Trophoblast cell (in vitro differentiated cells and primary cell): ENCODE data around the gene NECTIN2.

Experiments used
- DNase-seq, 2 donors: peaks; one replicate each; pipeline ENCODE4 v3.0.0-alpha.2; 2016
- H2AFZ ChIP-seq: 2 replicates; pipeline ENCODE4 v1.6.1; 2013; ENCODE audit warnings: low read length, moderate library complexity, mild to moderate bottlenecking; ENCODE audit not compliant: insufficient read depth, poor library complexity
- H2AK5ac ChIP-seq: 2 replicates; pipeline ENCODE4 v1.6.1; 2013; ENCODE audit warnings: mild to moderate bottlenecking, low read length
- H2BK120ac ChIP-seq: 2 replicates; pipeline ENCODE4 v1.6.1; 2013; ENCODE audit warnings: low read length, mild to moderate bottlenecking, moderate library complexity; ENCODE audit not compliant: insufficient read depth, poor library complexity
- H2BK12ac ChIP-seq: 2 replicates; pipeline ENCODE4 v1.6.1; 2013; ENCODE audit warnings: mild to moderate bottlenecking, low read length, moderate library complexity
- H2BK5ac ChIP-seq: 2 replicates; pipeline ENCODE4 v1.6.1; 2013; ENCODE audit warnings: low read length, low read depth, moderate library complexity, mild to moderate bottlenecking; ENCODE audit not compliant: poor library complexity
- H3K14ac ChIP-seq: 2 replicates; pipeline ENCODE4 v1.6.1; 2013; ENCODE audit warnings: mild to moderate bottlenecking, low read length
- H3K18ac ChIP-seq: 2 replicates; pipeline ENCODE4 v1.6.1; 2013; ENCODE audit warnings: mild to moderate bottlenecking, low read length
- H3K23ac ChIP-seq: 2 replicates; pipeline ENCODE4 v1.6.1; 2013; ENCODE audit warnings: low read length
- H3K27ac ChIP-seq: 2 replicates; pipeline ENCODE4 v1.5.1; 2013; ENCODE audit warnings: low read depth, mild to moderate bottlenecking, inconsistent platforms, low read length, moderate library complexity
- H3K27me3 ChIP-seq: 2 replicates; pipeline ENCODE4 v1.6.1; 2013; ENCODE audit warnings: inconsistent platforms, mild to moderate bottlenecking, low read length, moderate library complexity; ENCODE audit not compliant: insufficient read depth
- H3K36me3 ChIP-seq, 2 experiments: 1 replicate in 1 of 2; 2 replicates in 1 of 2; pipeline ENCODE4 v1.6.1; 2013; ENCODE audit warnings: low read length in 2 of 2, mild to moderate bottlenecking in 2 of 2, moderate library complexity in 1 of 2; ENCODE audit not compliant: insufficient read depth in 2 of 2, control insufficient read depth in 1 of 2
- H3K4ac ChIP-seq: 2 replicates; pipeline ENCODE4 v1.6.1; 2013; ENCODE audit warnings: low read depth, mild to moderate bottlenecking, low read length, moderate library complexity
- H3K4me1 ChIP-seq, 2 experiments: 1 replicate in 1 of 2; 2 replicates in 1 of 2; pipeline ENCODE4 v1.6.1; 2013; ENCODE audit warnings: low read length in 2 of 2, mild to moderate bottlenecking in 2 of 2, moderate library complexity in 1 of 2; ENCODE audit not compliant: insufficient read depth in 2 of 2, control insufficient read depth in 1 of 2
- H3K4me2 ChIP-seq: 2 replicates; pipeline ENCODE4 v1.6.1; 2013; ENCODE audit warnings: inconsistent platforms, mild to moderate bottlenecking, low read length, moderate library complexity
- H3K4me3 ChIP-seq: 2 replicates; pipeline ENCODE4 v1.5.1; 2013; ENCODE audit warnings: mild to moderate bottlenecking, low read depth, low read length, inconsistent platforms
- H3K79me1 ChIP-seq: one replicate; pipeline ENCODE4 v1.6.1; 2013; ENCODE audit warnings: low read length
- H3K79me2 ChIP-seq: 2 replicates; pipeline ENCODE4 v1.6.1; 2013; ENCODE audit warnings: low read length, mild to moderate bottlenecking; ENCODE audit not compliant: control insufficient read depth, insufficient read depth, poor library complexity
- H3K9ac ChIP-seq: 2 replicates; pipeline ENCODE4 v1.6.1; 2013; ENCODE audit warnings: mild to moderate bottlenecking, low read length
- H3K9me3 ChIP-seq: 2 replicates; pipeline ENCODE4 v1.6.1; 2013; ENCODE audit warnings: low read depth, mild to moderate bottlenecking, control low read depth, inconsistent platforms, low read length; ENCODE audit not compliant: insufficient read depth
- H4K12ac ChIP-seq: 2 replicates; pipeline ENCODE4 v1.6.1; 2013; ENCODE audit warnings: low read depth, mild to moderate bottlenecking, low read length, moderate library complexity
- H4K8ac ChIP-seq: 2 replicates; pipeline ENCODE4 v1.6.1; 2013; ENCODE audit warnings: low read depth, mild to moderate bottlenecking, low read length, moderate library complexity
- H4K91ac ChIP-seq: one replicate; pipeline ENCODE4 v1.6.1; 2013; ENCODE audit warnings: low read depth, mild to moderate bottlenecking, low read length, moderate library complexity
- WGBS: extraction: QIAGEN DNeasy Blood & Tissue Kit; methylation state at CpG from one replicate; pipeline ENCODE4 v1.1.7; 2013; ENCODE audit warnings: missing lambda C conversion rate; ENCODE audit not compliant: insufficient read length, insufficient coverage; ENCODE audit errors: extremely low coverage; 5-methylcytosine and 5-hydroxymethylcytosine counted together

The NECTIN2 gene

DNA sequence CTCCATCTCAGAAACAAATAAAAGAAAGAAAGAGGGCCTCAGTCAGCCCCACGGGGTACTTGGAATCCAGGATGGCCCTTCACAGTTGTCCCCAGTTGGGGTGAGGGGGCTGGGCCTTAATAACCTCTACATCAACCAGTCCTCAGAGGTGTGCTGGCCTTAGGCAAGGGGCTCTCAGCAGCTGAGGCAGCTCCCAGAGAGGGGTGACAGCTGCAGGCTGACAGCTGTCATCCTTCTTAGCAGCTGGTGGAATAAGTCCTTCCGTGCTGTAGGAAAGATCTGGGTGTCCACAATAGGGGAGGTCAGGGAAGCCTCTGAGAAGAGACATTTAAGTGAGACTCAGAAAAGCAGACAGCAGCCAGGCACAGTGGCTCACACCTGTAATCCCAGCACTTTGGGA is 29.8 kb upstream of the NECTIN2 start:
- no peak overlapping the region for H4K12ac ChIP-seq

DNA sequence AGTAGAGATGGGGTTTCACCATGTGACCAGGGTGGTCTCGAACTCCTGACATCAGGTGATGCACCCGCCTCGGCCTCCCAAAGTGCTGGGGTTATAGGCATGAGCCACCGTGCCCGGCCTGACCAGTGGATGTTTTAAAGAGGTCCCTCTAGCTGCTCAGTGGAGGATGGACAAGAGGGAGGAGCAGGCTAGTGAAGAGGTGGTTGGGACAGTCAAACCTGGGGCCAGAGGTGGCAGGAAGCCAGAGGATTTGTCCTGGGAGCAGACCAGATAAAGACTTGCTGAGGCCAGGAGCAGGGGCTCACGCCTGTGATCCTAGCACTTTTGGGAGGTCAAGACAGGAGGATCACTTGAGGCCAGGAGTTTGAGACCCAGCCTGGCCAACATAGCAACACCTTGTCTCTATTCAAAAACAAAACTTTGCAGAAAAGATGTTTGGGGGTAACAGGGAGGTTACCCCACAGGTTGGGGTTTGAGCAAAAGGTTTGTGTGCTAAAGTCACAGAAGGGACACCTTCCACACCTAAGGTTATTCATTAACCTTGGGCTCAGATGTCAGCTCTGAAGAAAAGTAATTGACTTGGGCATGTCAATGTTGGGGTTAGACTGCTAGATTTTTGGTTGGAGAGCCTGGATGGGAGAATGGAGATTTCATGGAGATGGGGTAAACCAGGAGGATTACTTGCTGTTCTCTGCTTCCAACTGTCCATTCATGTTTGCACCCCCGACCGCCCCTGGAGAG is 28.2 kb upstream of the NECTIN2 start:
- no peak overlapping the region for H3K14ac ChIP-seq

More for the DNA sequence above, 29.8 kb upstream of the NECTIN2 start:
- H3K27ac ChIP-seq, result no peak overlapping the region
- WGBS, result no CpG with 5 or more reads among the region's 2 CpGs
- H3K23ac ChIP-seq, result no peak overlapping the region
- no peak overlapping the region for H2AK5ac ChIP-seq
- no peak overlapping the region for H2AFZ ChIP-seq
- no peak overlapping the region for H3K4ac ChIP-seq
- no peak overlapping the region for H3K9ac ChIP-seq
- no peak overlapping the region for H4K8ac ChIP-seq
- H2BK120ac ChIP-seq, result no peak overlapping the region
- no peak overlapping the region for H3K18ac ChIP-seq
- peaks cover 4 to 5% of the 10 kb centered on the region in 2 experiments for H3K36me3 ChIP-seq
- no peaks in the 10 kb centered on the region for H3K79me2 ChIP-seq
- H2BK5ac ChIP-seq, result no peak overlapping the region
- no peak overlapping the region for H2BK12ac ChIP-seq
- no peak for DNase-seq
- no peak overlapping the region for H4K91ac ChIP-seq
- H3K4me1 ChIP-seq, result no peaks in the 10 kb centered on the region
- H3K4me3 ChIP-seq, result no peak overlapping the region
- no peaks in the 10 kb centered on the region for H3K27me3 ChIP-seq
- H3K9me3 ChIP-seq, result no peaks in the 10 kb centered on the region
- H3K79me1 ChIP-seq, result no peaks in the 10 kb centered on the region
- H3K14ac ChIP-seq, result no peak overlapping the region
- no peak overlapping the region for H3K4me2 ChIP-seq

DNA sequence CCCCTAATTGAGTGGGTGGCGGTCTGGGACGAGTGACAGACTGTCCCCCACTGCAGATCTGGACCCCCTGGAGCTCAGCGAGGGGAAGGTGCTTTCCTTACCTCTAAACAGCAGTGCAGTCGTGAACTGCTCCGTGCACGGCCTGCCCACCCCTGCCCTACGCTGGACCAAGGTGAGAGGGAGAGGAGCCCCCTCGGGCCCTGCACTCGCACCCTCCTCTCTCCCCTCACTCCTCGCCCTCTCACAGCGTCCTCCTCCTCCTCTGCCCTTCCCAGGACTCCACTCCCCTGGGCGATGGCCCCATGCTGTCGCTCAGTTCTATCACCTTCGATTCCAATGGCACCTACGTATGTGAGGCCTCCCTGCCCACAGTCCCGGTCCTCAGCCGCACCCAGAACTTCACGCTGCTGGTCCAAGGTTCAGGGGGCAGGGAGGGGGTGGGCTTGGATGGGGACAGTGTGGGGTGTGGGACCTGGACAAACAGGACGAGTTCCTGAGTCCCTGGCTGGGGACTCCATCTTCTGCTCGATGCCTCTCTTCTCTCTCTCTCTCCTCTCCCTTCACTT is 27.5 kb upstream of the NECTIN2 start:
- no CpG with 5 or more reads among the region's 20 CpGs for WGBS
- DNase-seq, result no peak

More for the DNA sequence above, 28.2 kb upstream of the NECTIN2 start:
- H4K91ac ChIP-seq, result no peak overlapping the region
- H4K8ac ChIP-seq, result no peak overlapping the region
- DNase-seq, result no peak
- H3K27ac ChIP-seq, result no peak overlapping the region
- no peaks in the 10 kb centered on the region for H3K4me1 ChIP-seq
- H3K27me3 ChIP-seq, result no peaks in the 10 kb centered on the region
- no peak overlapping the region for H3K9ac ChIP-seq
- H3K79me2 ChIP-seq, result no peaks in the 10 kb centered on the region
- H3K79me1 ChIP-seq, result no peaks in the 10 kb centered on the region
- H4K12ac ChIP-seq, result no peak overlapping the region
- H2BK120ac ChIP-seq, result no peak overlapping the region
- no peak overlapping the region for H3K4ac ChIP-seq
- WGBS, result no CpG with 5 or more reads among the region's 8 CpGs
- H3K18ac ChIP-seq, result no peak overlapping the region
- no peak overlapping the region for H2BK12ac ChIP-seq
- no peak overlapping the region for H3K4me3 ChIP-seq
- H3K23ac ChIP-seq, result no peak overlapping the region
- no peak overlapping the region for H2BK5ac ChIP-seq
- H3K4me2 ChIP-seq, result no peak overlapping the region
- no peak overlapping the region for H2AK5ac ChIP-seq
- peaks cover 4 to 5% of the 10 kb centered on the region in 2 experiments for H3K36me3 ChIP-seq
- H3K9me3 ChIP-seq, result no peaks in the 10 kb centered on the region
- no peak overlapping the region for H2AFZ ChIP-seq

DNA sequence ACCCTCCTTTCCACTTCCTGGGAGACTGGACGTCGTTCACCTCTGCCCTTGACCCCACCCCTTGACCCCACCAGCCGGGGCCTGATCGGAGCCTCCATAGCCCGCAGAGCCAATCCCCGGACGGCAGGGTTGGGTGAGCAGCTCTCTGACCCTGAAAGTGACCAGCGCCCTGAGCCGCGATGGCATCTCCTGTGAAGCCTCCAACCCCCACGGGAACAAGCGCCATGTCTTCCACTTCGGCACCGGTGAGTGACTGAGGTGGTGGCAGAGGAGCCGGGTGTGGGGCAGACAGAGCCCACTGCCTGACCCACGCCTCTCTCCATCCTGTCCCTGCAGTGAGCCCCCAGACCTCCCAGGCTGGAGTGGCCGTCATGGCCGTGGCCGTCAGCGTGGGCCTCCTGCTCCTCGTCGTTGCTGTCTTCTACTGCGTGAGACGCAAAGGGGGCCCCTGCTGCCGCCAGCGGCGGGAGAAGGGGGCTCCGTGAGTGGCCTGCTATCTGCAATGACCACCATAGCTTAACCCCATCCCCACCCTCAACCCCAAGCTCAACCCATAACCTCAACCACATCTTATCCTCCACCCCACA is 26.8 kb upstream of the NECTIN2 start:
- Histone ChIP-seq H3K27me3 (no peaks in the 10 kb centered on the region), H2BK5ac (no peak overlapping the region), H3K9ac (no peak overlapping the region), H3K14ac (no peak overlapping the region), H2AFZ (no peak overlapping the region), H3K18ac (no peak overlapping the region), H2BK120ac (no peak overlapping the region), H4K91ac (no peak overlapping the region), H3K9me3 (no peaks in the 10 kb centered on the region), H4K12ac (no peak overlapping the region), H2AK5ac (no peak overlapping the region), H3K4me2 (no peak overlapping the region), H3K4me1 (no peaks in the 10 kb centered on the region), H3K79me2 (no peaks in the 10 kb centered on the region), H2BK12ac (no peak overlapping the region), H3K4me3 (no peak overlapping the region), H3K79me1 (no peaks in the 10 kb centered on the region), H3K27ac (no peak overlapping the region), H3K36me3 (peaks cover 0 to 3% of the 10 kb centered on the region in 2 experiments), H4K8ac (no peak overlapping the region), H3K4ac (no peak overlapping the region), H3K23ac (no peak overlapping the region)
- no peak for DNase-seq
- WGBS, result no CpG with 5 or more reads among the region's 28 CpGs

More for the DNA sequence above, 27.5 kb upstream of the NECTIN2 start:
- H3K9ac ChIP-seq, result no peak overlapping the region
- H3K27me3 ChIP-seq, result no peaks in the 10 kb centered on the region
- H2AK5ac ChIP-seq, result no peak overlapping the region
- H3K4me2 ChIP-seq, result no peak overlapping the region
- no peak overlapping the region for H4K8ac ChIP-seq
- H3K36me3 ChIP-seq, result peaks cover 2 to 4% of the 10 kb centered on the region in 2 experiments
- no peak overlapping the region for H3K4ac ChIP-seq
- H4K12ac ChIP-seq, result no peak overlapping the region
- no peak overlapping the region for H3K23ac ChIP-seq
- no peak overlapping the region for H3K4me3 ChIP-seq
- H2AFZ ChIP-seq, result no peak overlapping the region
- H3K79me2 ChIP-seq, result no peaks in the 10 kb centered on the region
- no peak overlapping the region for H4K91ac ChIP-seq
- H3K14ac ChIP-seq, result no peak overlapping the region
- H2BK5ac ChIP-seq, result no peak overlapping the region
- H3K27ac ChIP-seq, result no peak overlapping the region
- H3K18ac ChIP-seq, result no peak overlapping the region
- H3K4me1 ChIP-seq, result no peaks in the 10 kb centered on the region
- no peak overlapping the region for H2BK120ac ChIP-seq
- no peaks in the 10 kb centered on the region for H3K79me1 ChIP-seq
- no peaks in the 10 kb centered on the region for H3K9me3 ChIP-seq
- H2BK12ac ChIP-seq, result no peak overlapping the region
